BLaER1 treated with 17β-estradiol and CSF1 and Interleukin-3, amounts not matched to agents 10 nM and 100 nM (cell line): ENCODE measurements around the gene CD226.
"Not testable (repeated sequence)": the region's sequence is repeated elsewhere in the genome, so short reads cannot be mapped to it uniquely, and the experiment has no call there.

Source experiments
- H3K27ac ChIP-seq, 11 experiments: shearing (Covaris generic); formaldehyde crosslinking; 2 replicates each; pipeline ENCODE4 v1.8.1; 2022
- H3K27me3 ChIP-seq, 11 experiments: shearing (Covaris generic); formaldehyde crosslinking; 2 replicates each; pipeline ENCODE4 v1.8.1; 2022
- H3K36me3 ChIP-seq, 11 experiments: shearing (Covaris generic); formaldehyde crosslinking; 2 replicates each; pipeline ENCODE4 v1.8.1; 2022
- H3K4me1 ChIP-seq, 10 experiments: shearing (Covaris generic); formaldehyde crosslinking; 2 replicates each; pipeline ENCODE4 v1.8.1; 2022
- H3K4me2 ChIP-seq, 11 experiments: shearing (Covaris generic); formaldehyde crosslinking; 2 replicates each; pipeline ENCODE4 v1.8.1; 2022
- H3K4me3 ChIP-seq, 10 experiments: shearing (Covaris generic); formaldehyde crosslinking; 2 replicates each; pipeline ENCODE4 v1.8.1; 2022
- H3K9ac ChIP-seq, 11 experiments: shearing (Covaris generic); formaldehyde crosslinking; 2 replicates each; pipeline ENCODE4 v1.8.1; 2022
- H3K9me3 ChIP-seq, 11 experiments: shearing (Covaris generic); formaldehyde crosslinking; replicated peaks in 1 of 11; 2 replicates each; pipeline ENCODE4 v1.8.1; 2022
- H4K20me1 ChIP-seq, 11 experiments: shearing (Covaris generic); formaldehyde crosslinking; 2 replicates each; pipeline ENCODE4 v1.8.1; 2022
- Cebpa-rat ChIP-seq, 11 experiments: shearing (Covaris generic); IDR thresholded peaks; 2 replicates each; pipeline ENCODE4 v1.8.1; 2022

Gene CD226

DNA sequence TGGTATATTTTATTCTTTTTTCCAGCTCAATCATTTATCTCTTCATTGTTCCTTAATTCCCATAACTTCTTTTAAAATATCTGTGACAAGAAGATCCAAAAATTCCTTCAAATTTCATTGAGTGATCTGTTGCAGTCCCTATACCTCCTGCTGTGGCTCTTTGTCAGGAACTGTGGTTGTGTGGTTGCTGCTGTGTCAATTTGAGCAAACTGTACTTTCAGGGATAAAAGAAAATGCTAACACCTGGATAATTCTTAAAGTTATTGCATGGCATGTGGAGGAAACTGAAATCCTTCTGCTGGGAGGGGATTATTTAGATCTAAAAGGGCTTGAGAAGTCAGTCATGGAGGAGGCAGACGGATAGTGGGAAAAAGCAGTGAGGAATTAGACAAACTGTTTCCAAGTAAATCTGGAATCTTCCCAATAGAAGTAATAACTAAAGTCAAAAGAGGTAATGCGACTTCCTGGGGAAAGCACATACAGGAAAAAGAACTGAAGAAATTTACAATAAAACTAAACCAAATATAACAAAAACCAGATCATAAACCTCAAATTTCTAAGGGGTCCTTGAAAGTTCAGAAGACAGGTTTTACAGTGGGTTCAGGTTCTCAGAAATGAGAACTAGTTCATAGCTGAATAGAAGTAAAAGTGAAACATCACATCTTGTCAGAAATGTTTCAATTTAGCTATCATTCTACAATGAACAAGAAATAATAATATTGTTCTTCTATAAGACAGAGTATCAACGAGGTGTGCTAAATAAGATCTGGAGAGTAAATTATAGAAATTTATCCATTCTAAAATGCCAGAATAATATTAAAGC is 33.5 kb upstream of the CD226 start:
- no peak overlapping the region for H3K27ac ChIP-seq
- H4K20me1 ChIP-seq: no peaks in the 10 kb centered on the region
- H3K27me3 ChIP-seq: no peaks in the 10 kb centered on the region
- H3K4me3 ChIP-seq: no peak overlapping the region
- peaks cover 0 to 28% (median 6%) of the 10 kb centered on the region in 11 experiments; a peak in 10 of 22 replicates for H3K36me3 ChIP-seq
- H3K4me1 ChIP-seq: peaks cover 0 to 29% (median 6%) of the 10 kb centered on the region in 10 experiments; a peak in 11 of 20 replicates
- H3K9ac ChIP-seq: no peak overlapping the region
- no peak overlapping the region; a peak in 1 of 22 replicates for H3K4me2 ChIP-seq
- peaks cover 15 to 19% (median 17%) of the 10 kb centered on the region in 11 experiments for H3K9me3 ChIP-seq
- no peak for TF ChIP-seq Cebpa-rat (IDR thresholded peaks at IDR 0.05)

GRCh38 chr18:69980509-69980908 is 32.8 kb upstream of the CD226 start:
- Histone ChIP-seq H3K9ac (no peak overlapping the region), H3K36me3 (peaks cover 0 to 24% (median 5%) of the 10 kb centered on the region in 11 experiments; a peak in 8 of 22 replicates), H3K4me3 (no peak overlapping the region), H3K4me2 (no peak overlapping the region), H4K20me1 (no peaks in the 10 kb centered on the region), H3K4me1 (peaks cover 0 to 29% (median 6%) of the 10 kb centered on the region in 10 experiments; a peak in 11 of 20 replicates), H3K9me3 (peaks cover 19 to 24% (median 20%) of the 10 kb centered on the region in 11 experiments), H3K27me3 (no peaks in the 10 kb centered on the region), H3K27ac (no peak overlapping the region)
- no peak for TF ChIP-seq Cebpa-rat (IDR thresholded peaks at IDR 0.05)

DNA sequence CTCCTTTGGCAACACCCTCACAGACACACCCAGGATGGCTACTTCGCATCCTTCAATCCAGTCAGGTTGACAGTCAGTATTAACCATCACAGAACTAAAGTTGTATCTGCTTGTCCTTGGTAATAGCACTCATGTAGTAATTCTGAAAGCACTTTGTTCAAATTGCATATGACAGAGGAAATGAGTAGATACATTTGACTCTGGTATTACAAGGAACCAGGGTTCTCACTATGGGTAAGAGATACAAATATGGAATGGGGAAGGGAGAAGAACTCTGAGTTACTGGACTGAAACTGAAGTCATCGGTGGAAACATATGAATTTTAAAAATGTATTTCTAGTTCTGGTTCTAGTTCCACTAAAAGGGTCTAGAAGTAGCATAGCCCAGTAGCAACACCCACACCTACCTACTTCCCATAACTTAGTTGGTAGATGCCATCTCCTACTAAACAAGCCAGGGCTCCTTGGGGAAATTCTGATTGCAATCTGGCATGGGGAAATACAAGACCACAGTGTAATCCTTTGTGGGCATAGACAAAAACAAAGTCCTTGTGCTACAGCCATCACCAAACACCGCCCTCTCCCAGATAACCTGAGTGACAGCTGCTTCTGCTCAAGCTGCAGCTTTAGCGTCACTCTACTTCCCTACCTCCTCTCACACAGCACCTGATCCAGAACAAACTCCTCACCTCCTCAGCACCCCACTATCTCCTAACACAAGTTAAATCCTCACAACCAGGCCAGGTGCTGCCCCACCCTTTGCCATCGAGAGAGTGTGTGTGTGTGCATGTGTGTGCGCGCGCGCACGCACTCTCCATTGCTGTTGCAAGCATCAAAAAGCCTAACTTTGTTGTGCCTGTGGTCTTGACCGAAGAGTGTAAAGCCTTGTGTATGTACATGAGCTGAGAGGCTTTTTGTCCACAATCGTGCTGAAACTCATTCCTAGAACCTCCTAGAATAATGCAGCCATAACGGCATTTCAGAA is 31.4 kb upstream of the CD226 start:
- TF ChIP-seq Cebpa-rat (IDR thresholded peaks at IDR 0.05): no peak
- Histone ChIP-seq H3K9me3 (peaks cover 19 to 37% (median 21%) of the 10 kb centered on the region in 11 experiments), H4K20me1 (no peaks in the 10 kb centered on the region), H3K36me3 (peaks cover 0 to 12% (median 5%) of the 10 kb centered on the region in 11 experiments; a peak in 7 of 22 replicates), H3K4me1 (peaks cover 0 to 29% (median 6%) of the 10 kb centered on the region in 10 experiments; a peak in 11 of 20 replicates), H3K27ac (peak overlapping the region in 4 of 11 experiments; percentile 16 to 43 (median 31); a peak in 5 of 22 replicates), H3K9ac (no peak overlapping the region), H3K4me3 (no peak overlapping the region), H3K27me3 (no peaks in the 10 kb centered on the region), H3K4me2 (peak overlapping the region in 5 of 11 experiments; percentile 9 to 67 (median 38); a peak in 9 of 22 replicates)

- H3K27ac ChIP-seq, H4K20me1 ChIP-seq, H3K4me2 ChIP-seq, H3K9ac ChIP-seq, H3K27me3 ChIP-seq, H3K4me3 ChIP-seq: not testable (repeated sequence)
- Histone ChIP-seq H3K36me3 (peaks cover 0 to 12% (median 5%) of the 10 kb centered on the region in 11 experiments; a peak in 7 of 22 replicates), H3K9me3 (peaks cover 20 to 68% (median 38%) of the 10 kb centered on the region in 11 experiments), H3K4me1 (peaks cover 0 to 17% (median 8%) of the 10 kb centered on the region in 10 experiments; a peak in 12 of 20 replicates)
Measured at GRCh38 chr18:69975294-69975693, 27.6 kb upstream of the CD226 start.

DNA sequence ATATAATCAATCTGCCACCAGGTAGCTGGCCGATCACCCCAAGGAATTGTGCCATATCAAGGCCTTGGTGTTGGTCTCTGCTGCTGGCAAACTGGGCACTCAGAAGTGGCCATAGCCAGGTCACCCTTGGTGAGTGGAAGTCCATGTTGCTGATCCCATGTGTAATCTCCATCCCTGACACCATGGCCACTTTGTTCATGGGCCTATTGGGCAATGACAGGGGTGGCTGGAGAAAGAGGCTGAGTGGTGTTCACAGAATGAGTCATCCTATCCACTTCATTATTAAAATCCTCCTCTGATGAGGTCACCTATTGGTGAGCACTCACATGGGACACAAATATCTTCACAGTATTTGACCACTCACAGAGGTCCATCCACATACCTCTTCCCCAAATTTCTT is 26.7 kb upstream of the CD226 start:
- Histone ChIP-seq H3K27ac (no peak overlapping the region), H3K27me3 (no peaks in the 10 kb centered on the region), H3K4me3 (no peak overlapping the region), H3K9me3 (peaks cover 20 to 68% (median 38%) of the 10 kb centered on the region in 11 experiments), H3K4me2 (no peak overlapping the region), H3K9ac (no peak overlapping the region), H3K36me3 (peaks cover 0 to 12% (median 5%) of the 10 kb centered on the region in 11 experiments; a peak in 7 of 22 replicates), H4K20me1 (no peaks in the 10 kb centered on the region), H3K4me1 (peaks cover 4 to 22% (median 16%) of the 10 kb centered on the region in 10 experiments; a peak in 17 of 20 replicates)
- TF ChIP-seq Cebpa-rat (IDR thresholded peaks at IDR 0.05): no peak

- Histone ChIP-seq H3K4me3 (no peak overlapping the region), H3K9ac (no peak overlapping the region), H3K9me3 (peaks cover 0 to 36% (median 20%) of the 10 kb centered on the region in 11 experiments; a peak in 14 of 22 replicates), H3K36me3 (no peaks in the 10 kb centered on the region), H3K4me1 (peaks cover 6 to 26% (median 20%) of the 10 kb centered on the region in 10 experiments; a peak in 17 of 20 replicates), H4K20me1 (no peaks in the 10 kb centered on the region), H3K27me3 (no peaks in the 10 kb centered on the region), H3K27ac (peak overlapping the region in 8 of 11 experiments; percentile 19 to 67 (median 56); a peak in 14 of 22 replicates), H3K4me2 (peak overlapping the region in 10 of 11 experiments; percentile 19 to 66 (median 47); a peak in 16 of 22 replicates)
- peak in 6 of 11 experiments; percentile 19 to 73 (median 50); a peak in 6 of 22 replicates for TF ChIP-seq Cebpa-rat (IDR thresholded peaks at IDR 0.05)
Measured at GRCh38 chr18:69969491-69969890, 21.8 kb upstream of the CD226 start.

- peak overlapping the region in 6 of 11 experiments; percentile 8 to 67 (median 50); a peak in 7 of 22 replicates for H3K27ac ChIP-seq
- peaks cover 6 to 26% (median 20%) of the 10 kb centered on the region in 10 experiments; a peak in 17 of 20 replicates for H3K4me1 ChIP-seq
- no peak overlapping the region for H3K9ac ChIP-seq
- H3K4me2 ChIP-seq: peak overlapping the region in 4 of 11 experiments; percentile 43 to 66 (median 52); a peak in 3 of 22 replicates
- H3K4me3 ChIP-seq: no peak overlapping the region
- TF ChIP-seq Cebpa-rat (IDR thresholded peaks at IDR 0.05): no peak
- H3K9me3 ChIP-seq: peaks cover 0 to 22% (median 10%) of the 10 kb centered on the region in 11 experiments; a peak in 13 of 22 replicates
- no peaks in the 10 kb centered on the region for H4K20me1 ChIP-seq
- no peaks in the 10 kb centered on the region for H3K27me3 ChIP-seq
- H3K36me3 ChIP-seq: no peaks in the 10 kb centered on the region
Measured at GRCh38 chr18:69968039-69968438, 20.4 kb upstream of the CD226 start.

DNA sequence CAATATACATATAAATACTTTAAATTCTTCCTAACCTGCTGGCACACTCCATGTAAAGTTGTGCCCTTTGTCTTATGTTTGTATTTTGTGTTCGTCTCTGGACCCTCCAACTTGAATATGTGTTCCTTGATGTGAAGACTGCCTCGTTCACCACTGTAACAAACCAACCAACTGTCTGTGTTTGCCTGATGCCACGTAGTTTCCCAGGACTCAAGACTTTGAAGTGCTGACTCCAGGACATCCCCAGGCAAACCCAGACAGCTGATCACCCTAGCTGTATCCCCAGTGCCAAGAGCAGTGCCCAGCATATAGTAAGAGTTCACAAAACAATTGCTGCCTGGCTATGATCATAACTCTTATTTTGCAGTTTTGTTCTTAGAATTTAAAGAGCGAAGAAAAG is 15.5 kb upstream of the CD226 start:
- H3K27me3 ChIP-seq: no peaks in the 10 kb centered on the region
- H3K9me3 ChIP-seq: no peaks in the 10 kb centered on the region
- TF ChIP-seq Cebpa-rat (IDR thresholded peaks at IDR 0.05): no peak
- no peak overlapping the region for H3K27ac ChIP-seq
- H3K4me2 ChIP-seq: no peak overlapping the region
- H3K9ac ChIP-seq: no peak overlapping the region
- 0 out of 22 replicates have a peak, but pooled peaks cover 0 to 4% (median 0%) of the 10 kb centered on the region in 11 experiments for H3K36me3 ChIP-seq
- H3K4me1 ChIP-seq: peaks cover 0 to 26% (median 20%) of the 10 kb centered on the region in 10 experiments; a peak in 16 of 20 replicates
- H3K4me3 ChIP-seq: no peak overlapping the region
- no peaks in the 10 kb centered on the region for H4K20me1 ChIP-seq
